Panc1 (cell line): Measurements from ENCODE around the gene ZSWIM8. TPM values are rescaled to one million over a fixed set of nuclear protein-coding genes. Genes with fewer than 3 reads are reported as not detected.

ENCODE experiments used
- ATAC-seq: fragments of 200-7000 bp; cut with Tn5 transposase; 2 replicates; pipeline ENCODE4 v1.9.1; 2020; ENCODE audit warnings: mild to moderate bottlenecking, moderate library complexity
- BruUV-seq: library from RNA; stranded (reverse); fragments of 400-500 nt; replicated peaks from 2 replicates; lab custom pipeline; 2021; lab: Mats Ljungman, UMichigan
- CTCF ChIA-PET: fragments of 300-600 bp; sonication (Branson Sonifier 250); formaldehyde crosslinking; loops from one replicate; lab custom pipeline; 2022; ENCODE audit warnings: antibody characterized with exemption; lab: Charles Lee
- POLR2A ChIA-PET: fragments of 300-600 bp; sonication (Branson Sonifier 250); formaldehyde crosslinking; loops from one replicate; lab custom pipeline; 2022; ENCODE audit warnings: antibody characterized with exemption; lab: Charles Lee
- DNase-seq: peaks from one replicate; pipeline ENCODE4 v3.0.0-alpha.2; 2010; ENCODE audit warnings: low read depth, low spot score
- H3K27ac ChIP-seq: 2 replicates; pipeline ENCODE4 v1.5.1; 2011; ENCODE audit warnings: mild to moderate bottlenecking, low read length, inconsistent platforms
- H3K27me3 ChIP-seq: fragments of 200-500 bp; sonication (Bioruptor generic); 2 replicates; pipeline ENCODE4 v1.6.0; 2014; ENCODE audit warnings: low read length, inconsistent platforms; ENCODE audit not compliant: control insufficient read depth, insufficient read depth
- H3K36me3 ChIP-seq: fragments of 200-500 bp; sonication (Bioruptor generic); 2 replicates; pipeline ENCODE4 v1.5.1; 2014; ENCODE audit warnings: inconsistent platforms, mild to moderate bottlenecking, low read length, moderate library complexity; ENCODE audit not compliant: control insufficient read depth, insufficient read depth
- H3K4me1 ChIP-seq: 2 replicates; pipeline ENCODE4 v1.5.1; 2011; ENCODE audit warnings: inconsistent platforms, mild to moderate bottlenecking, low read length, moderate library complexity; ENCODE audit not compliant: control insufficient read depth, insufficient read depth
- H3K4me3 ChIP-seq, 2 experiments: 2 replicates each; pipeline ENCODE4 v1.5.1; 2011 to 2012; ENCODE audit warnings: low read depth in 2 of 2, low read length in 2 of 2, mild to moderate bottlenecking in 2 of 2, inconsistent platforms in 1 of 2, moderate library complexity in 1 of 2
- H3K9me3 ChIP-seq: fragments of 200-500 bp; sonication (Bioruptor generic); 2 replicates; pipeline ENCODE4 v1.5.1; 2014; ENCODE audit warnings: low read depth, mild to moderate bottlenecking, inconsistent platforms, low read length, moderate library complexity; ENCODE audit not compliant: control insufficient read depth, insufficient read depth
- CTCF ChIP-seq: fragments of 450-650 bp; IDR thresholded peaks from 2 replicates; pipeline ENCODE4 v1.5.1; 2017; ENCODE audit warnings: mild to moderate bottlenecking
- POLR2AphosphoS5 ChIP-seq: IDR thresholded peaks from 2 replicates; pipeline ENCODE4 v1.6.1; 2012; ENCODE audit warnings: mild to moderate bottlenecking, low read depth, low read length, moderate library complexity
- REST ChIP-seq, 2 experiments: IDR thresholded peaks; 2 replicates each; pipeline ENCODE4 v1.6.1; 2011 to 2012; ENCODE audit warnings: low read depth in 2 of 2, control low read depth in 1 of 2, low read length in 1 of 2, mild to moderate bottlenecking in 1 of 2, moderate library complexity in 1 of 2; ENCODE audit not compliant: insufficient read depth in 1 of 2
- SIN3A ChIP-seq: IDR thresholded peaks from 2 replicates; pipeline ENCODE4 v1.6.1; 2012; ENCODE audit warnings: low read depth, mild to moderate bottlenecking, low read length, moderate library complexity, borderline replicate concordance; ENCODE audit not compliant: insufficient read depth
- TCF7L2 ChIP-seq: IDR thresholded peaks from 2 replicates; pipeline ENCODE4 v1.6.1; 2011; ENCODE audit warnings: mild to moderate bottlenecking, low read depth, low read length, inconsistent platforms
- in situ Hi-C: cut with HindIII; loops from 2 replicates; pipeline ENCODE4 v1.10.0; 2016; ENCODE audit warnings: low sequenced_read_pairs, low pct_unique_long_range_greater_than_20kb
- intact Hi-C: fragments of 100-400 bp; cut with micrococcal nuclease; formaldehyde crosslinking; loops from one replicate; pipeline ENCODE4 v1.10.0; 2022; ENCODE audit not compliant: unreplicated experiment
- total RNA-seq: library from RNA; stranded (reverse); gene quantifications from one replicate; pipeline ENCODE4 v1.2.1, GENCODE V29; 2021; ENCODE audit not compliant: unreplicated experiment

The ZSWIM8 gene
- total RNA-seq, 1 experiment from 2014 or later = 109 TPM

GRCh38 chr10:73840056-73840402 lies 54.6 kb downstream of the ZSWIM8 start:
- ATAC-seq = no peak

GRCh38 chr10:73840403-73841060 lies 55.1 kb downstream of the ZSWIM8 start:
- CTCF ChIA-PET = no interaction called here
- H3K4me3 ChIP-seq = no peak overlapping the region
- BruUV-seq = no TSS peak
- no peak overlapping the region for H3K27ac ChIP-seq
- H3K4me1 ChIP-seq = no peaks in the 10 kb centered on the region
- ATAC-seq (no peak), DNase-seq (no peak)
- no peaks in the 10 kb centered on the region for H3K27me3 ChIP-seq
- in situ Hi-C loops = no loop called here
- POLR2A ChIA-PET = no interaction called here
- no peaks in the 10 kb centered on the region; the same call in 1 of the 2 replicates for H3K36me3 ChIP-seq
- H3K9me3 ChIP-seq = no peaks in the 10 kb centered on the region
- intact Hi-C loops = no loop called here
- TF ChIP-seq TCF7L2 (no peak), POLR2AphosphoS5 (no peak), SIN3A (no peak), REST (IDR thresholded peaks at IDR 0.05; ENCODE audit: insufficient read depth in 1 of 2, low read depth in 2 of 2, low read length in 1 of 2) (no peak), CTCF (no peak)

More at GRCh38 chr10:73840056-73840402, 54.6 kb downstream of the ZSWIM8 start:
- Histone ChIP-seq H3K9me3 (no peaks in the 10 kb centered on the region), H3K4me1 (no peaks in the 10 kb centered on the region), H3K36me3 (no peaks in the 10 kb centered on the region; the same call in 1 of the 2 replicates), H3K27me3 (no peaks in the 10 kb centered on the region), H3K4me3 (no peak overlapping the region), H3K27ac (no peak overlapping the region)
- ChIA-PET POLR2A (no interaction called here), CTCF (no interaction called here)
- in situ Hi-C loops = no loop called here
- no peak for DNase-seq
- intact Hi-C loops = no loop called here
- no peak for TF ChIP-seq SIN3A
- no peak for TF ChIP-seq REST (IDR thresholded peaks at IDR 0.05; ENCODE audit: insufficient read depth in 1 of 2, low read depth in 2 of 2, low read length in 1 of 2)
- TF ChIP-seq CTCF = no peak
- no peak for TF ChIP-seq POLR2AphosphoS5
- no peak for TF ChIP-seq TCF7L2
- no TSS peak for BruUV-seq
